ENCODE measurements around the gene ZNF407. TPM values are rescaled to one million over a fixed set of nuclear protein-coding genes. Genes with fewer than 3 reads are reported as not detected.

ZNF407 gene
- total RNA-seq, 4 donors from 2014 or later, result 18.1 to 29.1 (median 19.7) TPM

DNA sequence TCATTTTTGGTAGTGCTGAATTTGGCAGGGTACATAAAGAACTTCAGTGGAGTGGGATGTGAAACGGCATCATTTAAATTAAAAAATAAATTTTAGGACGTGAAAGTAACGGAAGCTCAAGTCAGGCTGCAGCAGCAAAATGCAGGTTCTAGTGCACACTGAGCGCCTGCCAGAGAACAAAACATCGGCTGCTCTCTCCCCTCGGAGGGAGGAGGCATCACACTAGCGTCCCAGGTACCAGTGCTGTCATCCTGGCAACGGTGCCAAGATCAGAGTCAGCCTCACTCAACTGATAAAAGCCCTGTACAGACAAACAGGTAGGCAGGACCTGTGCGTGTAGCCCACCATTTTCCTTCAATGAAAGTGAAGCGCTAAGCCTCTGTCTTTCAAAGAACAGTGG, 349.7 kb downstream of the ZNF407 start:
- WGBS, 2 donors (ENCODE audit: low coverage in 1 of 2), result 87 to 100% methylated on average over 1 to 8 of the region's 10 CpGs
- Histone ChIP-seq H3K27ac (no peak overlapping the region), H3K9me3 (no peaks in the 10 kb centered on the region), H3K36me3 (no peaks in the 10 kb centered on the region), H3K27me3 (no peaks in the 10 kb centered on the region), H3K4me3 (no peak overlapping the region), H3K4me1 (peaks cover 0 to 27% (median 5%) of the 10 kb centered on the region in 3 donors)
- no peak for ATAC-seq
- TF ChIP-seq POLR2A (IDR thresholded peaks at IDR 0.05) (no peak), EP300 (IDR thresholded peaks at IDR 0.05) (no peak), POLR2AphosphoS5 (IDR thresholded peaks at IDR 0.05) (no peak)
- TF ChIP-seq, protein P1, sequence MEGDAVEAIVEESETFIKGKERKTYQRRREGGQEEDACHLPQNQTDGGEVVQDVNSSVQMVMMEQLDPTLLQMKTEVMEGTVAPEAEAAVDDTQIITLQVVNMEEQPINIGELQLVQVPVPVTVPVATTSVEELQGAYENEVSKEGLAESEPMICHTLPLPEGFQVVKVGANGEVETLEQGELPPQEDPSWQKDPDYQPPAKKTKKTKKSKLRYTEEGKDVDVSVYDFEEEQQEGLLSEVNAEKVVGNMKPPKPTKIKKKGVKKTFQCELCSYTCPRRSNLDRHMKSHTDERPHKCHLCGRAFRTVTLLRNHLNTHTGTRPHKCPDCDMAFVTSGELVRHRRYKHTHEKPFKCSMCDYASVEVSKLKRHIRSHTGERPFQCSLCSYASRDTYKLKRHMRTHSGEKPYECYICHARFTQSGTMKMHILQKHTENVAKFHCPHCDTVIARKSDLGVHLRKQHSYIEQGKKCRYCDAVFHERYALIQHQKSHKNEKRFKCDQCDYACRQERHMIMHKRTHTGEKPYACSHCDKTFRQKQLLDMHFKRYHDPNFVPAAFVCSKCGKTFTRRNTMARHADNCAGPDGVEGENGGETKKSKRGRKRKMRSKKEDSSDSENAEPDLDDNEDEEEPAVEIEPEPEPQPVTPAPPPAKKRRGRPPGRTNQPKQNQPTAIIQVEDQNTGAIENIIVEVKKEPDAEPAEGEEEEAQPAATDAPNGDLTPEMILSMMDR (IDR thresholded peaks at IDR 0.05), result no peak

DNA sequence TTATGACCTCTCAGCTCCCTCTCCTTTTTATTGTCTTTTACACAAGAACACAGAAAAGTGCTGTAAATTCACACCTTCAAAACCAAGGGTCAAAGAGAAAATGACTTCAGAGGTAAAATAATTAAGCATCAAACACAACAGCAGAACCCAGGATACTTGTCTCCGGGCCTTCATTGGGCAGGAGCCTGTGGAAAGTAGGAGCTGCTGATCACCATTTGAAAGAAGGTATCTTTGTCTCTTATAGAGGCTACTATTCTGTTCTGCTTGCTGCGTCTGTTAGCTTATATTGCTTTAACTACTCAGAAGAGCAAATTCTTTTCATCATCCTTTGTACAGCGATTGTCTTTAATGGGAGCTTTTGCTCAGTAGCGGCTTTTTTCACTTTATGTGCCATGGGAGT, 350.2 kb downstream of the ZNF407 start:
- TF ChIP-seq POLR2A (IDR thresholded peaks at IDR 0.05) (no peak), POLR2AphosphoS5 (IDR thresholded peaks at IDR 0.05) (no peak), EP300 (IDR thresholded peaks at IDR 0.05) (no peak)
- TF ChIP-seq, protein P1 (IDR thresholded peaks at IDR 0.05), result no peak
- H3K36me3 ChIP-seq, result no peaks in the 10 kb centered on the region
- no peaks in the 10 kb centered on the region for H3K27me3 ChIP-seq
- H3K9me3 ChIP-seq, result no peaks in the 10 kb centered on the region
- H3K27ac ChIP-seq, result no peak overlapping the region
- ATAC-seq, result no peak
- peaks cover 0 to 27% (median 5%) of the 10 kb centered on the region in 3 donors for H3K4me1 ChIP-seq
- 93 to 96% methylated on average over 4 of the region's 4 CpGs for WGBS, 2 donors (ENCODE audit: low coverage in 1 of 2)
- no peak overlapping the region for H3K4me3 ChIP-seq

DNA sequence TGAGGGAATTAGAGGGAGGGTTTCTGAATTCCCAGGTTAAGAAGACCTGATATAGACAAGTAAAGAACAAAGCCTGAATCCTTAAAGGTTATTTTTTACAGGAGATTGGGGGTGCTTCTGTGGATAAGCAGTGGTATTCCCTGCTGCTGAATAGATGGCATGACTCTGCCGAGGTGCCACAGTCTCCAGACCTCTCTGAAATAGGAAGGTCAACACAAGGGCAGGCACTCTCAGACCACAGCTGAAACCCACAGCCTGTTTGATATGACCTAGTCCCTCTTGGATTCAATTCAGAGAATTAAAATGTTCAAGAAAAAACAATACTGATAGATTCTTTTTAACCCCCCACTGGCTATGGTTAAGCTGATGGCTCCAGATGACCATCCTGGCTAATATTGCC, 351.9 kb downstream of the ZNF407 start:
- Histone ChIP-seq H3K36me3 (no peaks in the 10 kb centered on the region), H3K4me1 (peaks cover 0 to 27% (median 5%) of the 10 kb centered on the region in 3 donors), H3K27ac (no peak overlapping the region), H3K4me3 (no peak overlapping the region), H3K9me3 (no peaks in the 10 kb centered on the region), H3K27me3 (no peaks in the 10 kb centered on the region)
- no peak for ATAC-seq
- WGBS, 2 donors (ENCODE audit: low coverage in 1 of 2), result 56 to 100% methylated on average over 1 of the region's 1 CpG
- no peak for TF ChIP-seq POLR2A (IDR thresholded peaks at IDR 0.05)
- TF ChIP-seq EP300 (IDR thresholded peaks at IDR 0.05), result no peak
- TF ChIP-seq POLR2AphosphoS5 (IDR thresholded peaks at IDR 0.05), result no peak
- TF ChIP-seq, protein P1 (IDR thresholded peaks at IDR 0.05), result no peak

DNA sequence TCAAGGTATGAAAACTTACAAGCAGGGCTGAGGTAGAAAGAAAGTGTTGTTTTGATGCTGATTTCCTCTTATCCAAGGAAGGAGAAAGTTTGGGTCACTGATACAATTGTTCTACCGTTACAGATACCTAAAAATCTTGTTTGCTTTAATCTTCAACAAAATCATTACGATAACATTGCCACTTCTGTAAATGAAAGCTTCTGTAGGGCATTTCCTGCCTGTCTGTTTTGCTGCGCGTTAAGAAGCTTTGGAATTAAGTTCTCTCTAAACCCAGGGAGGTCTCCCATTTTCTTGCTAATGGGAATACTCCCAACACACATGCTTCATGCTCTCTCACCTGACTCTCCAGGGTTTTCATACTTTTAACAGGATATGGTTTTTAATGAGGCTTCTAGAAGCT, 352.8 kb downstream of the ZNF407 start:
- H3K36me3 ChIP-seq, result no peaks in the 10 kb centered on the region
- no peak overlapping the region for H3K4me3 ChIP-seq
- no peaks in the 10 kb centered on the region for H3K27me3 ChIP-seq
- H3K4me1 ChIP-seq, result peaks cover 0 to 27% (median 5%) of the 10 kb centered on the region in 3 donors
- no peaks in the 10 kb centered on the region for H3K9me3 ChIP-seq
- no peak for ATAC-seq
- 78 to 87% methylated on average over 3 to 4 of the region's 4 CpGs for WGBS, 2 donors (ENCODE audit: low coverage in 1 of 2)
- TF ChIP-seq, protein P1 (IDR thresholded peaks at IDR 0.05), result no peak
- TF ChIP-seq POLR2AphosphoS5 (IDR thresholded peaks at IDR 0.05) (no peak), POLR2A (IDR thresholded peaks at IDR 0.05) (no peak), EP300 (IDR thresholded peaks at IDR 0.05) (no peak)
- H3K27ac ChIP-seq, result peak overlapping the region in 1 of 4 donors; percentile 48

DNA sequence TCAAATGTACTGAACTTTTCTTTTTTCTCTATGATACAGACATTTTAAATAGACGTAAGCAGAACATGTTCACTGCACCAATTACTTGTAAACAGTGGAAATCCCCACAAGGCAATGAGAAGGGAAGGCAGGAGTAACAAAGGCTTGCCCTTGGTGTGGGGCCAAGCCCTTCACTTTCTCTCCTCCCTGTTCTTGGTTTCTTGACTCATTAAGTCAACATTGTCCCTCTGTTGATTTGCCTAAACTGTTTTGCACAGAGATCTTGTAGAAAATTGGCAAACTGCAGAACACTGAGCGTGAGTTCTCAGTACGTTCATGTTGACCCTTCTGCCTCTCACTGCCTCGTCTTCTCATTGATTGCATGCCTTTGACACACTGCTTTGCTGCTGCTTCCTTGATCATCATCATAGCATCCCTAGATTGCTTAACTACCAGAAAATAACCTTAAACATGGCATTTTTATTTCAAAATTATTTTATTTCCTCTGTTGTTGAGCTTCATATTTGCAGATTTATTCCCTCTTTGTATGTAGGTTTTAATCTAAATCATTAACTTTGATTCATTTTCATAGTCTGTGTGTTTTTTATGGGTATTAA, 353.6 kb downstream of the ZNF407 start:
- H3K4me1 ChIP-seq, result peaks cover 0 to 27% (median 5%) of the 10 kb centered on the region in 3 donors
- ATAC-seq, result peak; percentile 43
- no peaks in the 10 kb centered on the region for H3K36me3 ChIP-seq
- H3K9me3 ChIP-seq, result no peaks in the 10 kb centered on the region
- no peaks in the 10 kb centered on the region for H3K27me3 ChIP-seq
- H3K27ac ChIP-seq, result peak overlapping the region in 1 of 4 donors; percentile 48
- TF ChIP-seq POLR2AphosphoS5 (IDR thresholded peaks at IDR 0.05), result peak; percentile 20
- no peak for TF ChIP-seq POLR2A (IDR thresholded peaks at IDR 0.05)
- 14 to 27% methylated on average over 4 of the region's 4 CpGs for WGBS, 2 donors (ENCODE audit: low coverage in 1 of 2)
- H3K4me3 ChIP-seq, result no peak overlapping the region

Measured in gastroesophageal sphincter (tissue), 4 donors.